ENCODE results near the gene PLCB4.
"Not testable (repeated sequence)": the region's sequence is repeated elsewhere in the genome, so short reads cannot be mapped to it uniquely, and the experiment has no call there.

Gene PLCB4

DNA sequence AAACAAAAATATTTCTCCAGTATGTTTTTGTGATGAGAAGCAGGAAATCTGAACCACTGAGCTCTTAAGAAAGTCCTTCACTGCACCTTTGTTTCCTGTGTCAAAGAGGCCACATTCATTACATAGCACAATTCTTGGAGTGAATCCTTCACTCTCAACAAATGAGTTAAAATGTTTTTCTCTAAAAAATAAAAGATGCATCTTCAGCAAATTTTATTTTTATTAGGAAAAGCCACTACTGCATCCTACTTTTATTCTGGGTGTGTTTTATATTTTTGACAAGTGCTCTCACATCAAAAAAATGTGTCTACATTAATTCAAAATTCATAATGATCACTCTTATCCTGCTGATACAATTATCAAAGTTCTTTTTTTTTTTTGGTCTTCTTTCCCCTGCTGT is 76.3 kb downstream of the PLCB4 start:
- FAIRE-seq = no peak

DNA sequence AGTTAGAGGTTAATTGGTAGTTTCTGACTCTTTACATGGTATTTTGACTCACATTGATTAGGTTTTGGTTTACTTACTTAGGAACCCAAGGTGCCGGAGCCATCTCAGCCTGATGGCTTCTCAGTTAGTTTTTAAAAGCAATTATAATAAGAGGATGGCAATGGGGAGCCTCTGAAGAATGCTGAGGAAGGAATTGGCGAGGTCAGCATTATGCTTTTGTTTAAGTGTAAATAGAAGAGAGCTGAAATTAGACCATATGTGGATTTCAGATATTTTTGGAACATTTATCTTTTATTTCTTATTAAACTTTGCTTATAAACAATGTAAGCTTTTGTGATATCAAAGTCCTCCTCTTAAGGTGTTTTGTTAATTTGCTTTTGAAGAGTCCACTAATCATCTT is 77.8 kb downstream of the PLCB4 start:
- FAIRE-seq = no peak

DNA sequence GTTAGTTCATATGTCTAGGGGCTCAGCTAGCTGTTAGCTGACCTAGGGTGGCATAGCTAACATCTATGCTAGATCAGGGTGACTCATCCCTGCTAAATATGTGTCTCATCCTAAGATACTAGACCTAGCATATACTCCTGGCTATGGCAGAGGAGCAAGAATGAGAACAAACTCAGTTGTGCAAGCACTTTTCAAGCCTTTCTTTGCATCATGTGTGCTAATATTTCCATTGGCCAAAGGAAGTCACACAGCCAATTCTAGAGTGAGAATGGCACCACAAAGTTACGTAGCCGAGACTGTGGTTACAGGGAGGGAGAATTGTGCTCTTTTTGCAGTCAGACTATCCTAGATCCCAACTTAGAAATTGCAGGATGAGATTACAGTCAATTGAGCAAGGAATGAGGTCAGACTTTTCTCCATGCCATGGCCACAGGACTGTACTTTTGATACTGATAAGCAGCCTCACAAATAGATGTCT is 78.7 kb downstream of the PLCB4 start:
- no peak for FAIRE-seq

DNA sequence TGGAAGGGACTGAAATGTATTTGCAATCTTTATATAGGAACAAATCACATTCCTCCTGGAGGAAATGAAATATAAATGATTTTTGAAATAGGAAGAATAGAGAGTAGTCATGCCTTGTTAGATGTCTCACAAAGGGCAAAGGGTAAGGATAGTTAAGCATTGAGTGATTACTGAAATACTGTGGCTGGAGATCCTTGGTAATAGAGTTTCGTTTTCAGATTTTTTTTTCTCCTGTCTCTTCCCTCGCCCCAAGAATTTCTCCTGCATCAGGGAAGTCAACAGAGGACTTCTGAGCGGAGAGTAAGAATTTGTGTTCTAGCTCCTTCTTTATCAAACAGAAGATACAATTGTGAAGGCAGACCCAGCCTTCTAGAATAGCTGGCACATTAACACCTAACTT is 79.4 kb downstream of the PLCB4 start:
- no peak for FAIRE-seq

DNA sequence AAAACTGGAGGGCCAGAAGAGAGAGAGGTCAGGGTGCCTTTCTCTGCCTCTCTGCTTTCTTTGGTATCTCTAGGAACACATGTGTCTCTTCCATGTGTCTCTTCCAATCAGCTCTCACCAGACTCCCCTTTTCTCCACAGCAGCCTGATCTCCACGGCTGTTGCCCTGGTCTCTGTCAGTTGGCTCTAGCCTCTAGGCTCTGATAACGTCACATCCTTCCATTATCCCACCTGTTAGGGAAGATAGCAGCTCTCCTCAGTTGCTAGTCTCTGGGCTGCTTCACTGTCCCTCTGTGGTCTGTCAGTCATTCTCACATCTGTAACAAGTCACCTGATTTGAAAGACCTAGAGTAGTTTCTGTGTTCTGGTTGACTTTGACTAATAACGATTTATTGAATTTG is 80.2 kb downstream of the PLCB4 start:
- no peak for FAIRE-seq

DNA sequence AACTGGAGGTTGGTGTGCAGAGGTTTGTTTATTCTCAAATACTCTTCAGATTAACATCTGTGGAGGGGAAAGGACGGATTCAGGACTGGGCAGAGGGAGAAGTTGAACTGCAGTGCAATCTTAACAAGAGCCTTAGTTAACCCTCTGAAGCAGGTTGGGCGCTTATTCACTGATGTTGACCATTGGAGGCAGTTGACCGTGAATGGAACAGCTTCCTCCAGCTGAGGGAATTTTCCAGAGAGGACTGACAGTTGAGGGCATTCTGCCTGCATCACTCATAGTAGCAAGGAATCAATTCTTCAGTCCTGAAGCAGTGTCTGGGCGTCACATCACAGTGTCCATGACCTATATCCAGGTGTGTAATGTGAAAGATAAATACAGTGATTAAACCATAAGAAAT is 80.9 kb downstream of the PLCB4 start:
- FAIRE-seq = no peak

DNA sequence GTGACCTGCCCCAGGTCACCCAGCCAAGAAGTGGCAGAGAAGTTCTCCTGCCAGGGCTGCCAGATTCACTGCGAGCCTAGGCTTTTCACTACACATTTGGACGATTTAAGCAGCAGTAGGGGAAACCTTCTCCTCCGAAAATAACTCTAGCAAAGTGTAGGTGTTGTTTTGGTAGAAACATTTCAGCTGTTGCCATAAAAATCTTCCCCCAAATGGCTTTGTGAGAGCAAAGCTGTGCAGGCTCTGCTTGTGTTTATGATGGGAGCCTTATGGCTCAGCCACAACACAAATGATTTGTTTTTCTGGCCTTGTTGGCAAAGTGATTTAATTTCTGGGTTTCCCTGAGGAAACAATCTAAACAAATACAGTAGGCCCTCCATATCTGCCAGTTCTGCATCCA is 81.8 kb downstream of the PLCB4 start:
- FAIRE-seq = no peak

DNA sequence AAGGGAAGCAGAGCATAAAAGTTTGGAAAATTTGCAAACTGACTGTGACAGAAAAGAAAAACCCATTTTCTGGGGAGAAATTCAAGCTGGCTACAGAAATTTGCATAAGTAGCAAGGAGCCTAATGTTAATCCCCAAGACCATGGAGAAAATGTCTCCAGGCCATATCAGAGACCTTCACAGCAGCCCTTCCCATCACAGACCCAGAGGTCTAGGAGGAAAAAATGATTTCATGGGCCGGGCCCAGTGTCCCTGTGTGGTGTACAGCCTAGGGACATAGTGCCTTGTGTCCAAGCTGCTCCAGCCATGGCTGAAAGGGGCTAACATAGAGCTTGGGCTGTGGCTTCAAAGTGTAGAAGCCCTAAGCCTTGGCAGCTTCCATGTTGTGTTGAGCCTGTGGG is 83.3 kb downstream of the PLCB4 start:
- FAIRE-seq = not testable (repeated sequence)

DNA sequence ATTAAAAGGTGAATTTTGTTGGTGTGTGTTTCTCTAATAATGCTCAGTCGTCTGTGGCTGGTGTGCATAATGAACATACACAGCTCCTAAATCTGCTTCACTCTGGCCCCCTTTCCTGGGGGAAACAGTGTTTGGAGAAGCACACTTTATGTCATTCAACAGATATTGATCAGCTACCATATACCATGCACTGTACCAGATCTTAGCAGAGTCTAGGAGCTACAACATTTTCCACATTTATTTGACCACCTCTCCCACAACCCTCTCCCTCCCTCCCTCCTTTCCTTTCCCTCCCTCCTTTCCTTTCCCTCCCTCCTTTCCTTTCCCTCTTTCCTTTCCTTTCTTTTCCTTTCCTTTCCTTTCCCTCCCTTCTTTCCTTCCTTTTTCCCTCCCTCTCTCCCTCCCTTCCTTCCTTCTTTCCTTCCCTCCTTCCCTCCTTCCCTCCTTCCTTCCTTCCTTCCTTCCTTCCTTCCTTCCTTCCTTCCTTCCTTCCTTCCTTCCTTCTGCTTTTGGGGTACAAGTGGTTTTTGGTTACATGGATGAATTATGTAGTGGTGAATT is 85.7 kb downstream of the PLCB4 start:
- no peak for FAIRE-seq

DNA sequence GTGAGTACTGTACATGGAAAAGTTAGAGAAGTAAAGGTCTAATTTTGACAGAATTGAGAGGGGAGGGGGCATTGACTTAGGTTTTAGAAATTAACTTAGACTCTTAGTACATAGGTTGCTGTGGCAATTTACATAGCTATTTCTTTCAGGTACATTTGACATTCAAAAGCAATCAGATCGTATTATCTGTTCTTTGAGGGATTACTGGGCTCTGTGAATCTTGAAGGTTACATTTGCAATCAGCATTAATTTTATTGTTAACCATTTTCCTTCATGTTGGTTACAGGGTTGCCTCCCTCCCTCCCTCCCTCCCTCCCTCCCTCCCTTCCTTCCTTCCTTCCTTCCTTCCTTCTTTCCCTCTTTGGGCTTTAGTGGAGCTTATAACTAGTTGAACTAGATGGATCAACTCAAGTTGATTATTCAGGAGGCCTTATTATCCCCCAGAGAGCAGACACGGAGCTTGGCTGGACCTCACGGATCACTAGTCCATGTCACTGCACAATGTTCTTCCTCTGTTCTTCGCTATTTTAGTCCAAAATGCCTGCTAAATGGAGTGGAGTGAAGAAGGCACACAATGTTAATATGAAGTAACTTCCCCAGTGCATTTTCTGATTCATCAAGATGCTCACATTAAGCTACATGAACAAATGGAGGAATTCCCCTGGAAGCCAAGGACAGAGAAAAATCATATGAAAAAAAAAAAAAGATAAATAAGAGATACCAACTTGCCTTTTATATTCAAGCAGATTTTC is 87.8 kb downstream of the PLCB4 start:
- no peak for FAIRE-seq

DNA sequence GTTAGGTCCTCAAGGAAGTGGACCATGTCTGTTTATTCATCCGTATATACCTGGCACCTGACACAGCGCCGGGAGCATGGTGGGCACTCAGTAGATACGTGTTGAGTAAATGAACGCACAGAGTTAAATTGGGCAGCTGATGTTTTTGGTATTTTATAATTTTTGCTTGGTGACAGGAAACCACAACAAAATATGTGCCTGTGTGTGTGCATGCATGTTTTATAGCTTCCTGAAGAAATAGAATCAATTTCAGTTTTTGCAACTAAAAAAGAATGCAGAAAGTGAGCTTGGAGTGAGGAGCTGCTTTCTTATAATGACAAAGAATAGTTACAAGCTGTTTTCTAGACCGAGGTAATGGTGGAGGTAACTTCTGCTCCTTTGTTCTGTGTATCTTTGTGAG is 91.4 kb downstream of the PLCB4 start:
- FAIRE-seq = no peak

DNA sequence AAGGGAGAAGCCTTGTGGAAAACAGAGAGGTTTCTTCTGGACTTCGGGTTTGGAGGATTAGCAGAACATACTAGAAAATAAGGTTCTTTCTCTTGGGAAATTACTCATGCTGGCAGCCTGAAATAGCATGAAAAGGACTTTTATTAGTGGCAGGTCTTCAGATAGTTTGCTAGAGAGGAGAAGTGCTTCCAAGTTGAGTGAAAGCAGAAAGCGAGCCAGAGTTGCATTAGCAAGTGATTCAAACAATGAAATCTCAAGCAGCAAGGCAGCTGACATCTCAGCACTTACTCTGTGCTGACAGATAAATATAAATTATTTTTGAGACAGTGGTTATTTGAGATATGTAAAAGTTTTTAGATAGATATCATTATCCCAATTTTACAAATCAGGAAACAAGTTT is 91.9 kb downstream of the PLCB4 start:
- no peak for FAIRE-seq

DNA sequence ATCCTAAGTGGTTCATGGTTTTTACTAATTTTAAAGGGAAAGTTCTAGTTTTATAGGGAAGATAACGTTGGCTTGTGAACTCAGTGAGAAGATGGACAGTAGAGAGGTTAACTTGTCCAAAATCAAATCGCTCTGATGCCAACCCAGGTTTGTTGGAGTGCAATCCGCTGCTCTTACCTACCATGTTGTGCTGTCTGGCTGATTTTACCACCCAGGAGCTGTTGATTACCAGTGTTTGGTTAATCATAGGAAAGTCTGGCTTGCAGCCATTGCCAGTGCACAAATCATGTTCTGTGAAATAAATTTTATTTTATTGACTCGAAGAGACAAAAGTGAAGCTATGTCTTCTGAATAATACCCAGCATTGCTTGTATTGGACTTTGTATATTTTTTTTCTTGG is 92.4 kb downstream of the PLCB4 start:
- FAIRE-seq = no peak

DNA sequence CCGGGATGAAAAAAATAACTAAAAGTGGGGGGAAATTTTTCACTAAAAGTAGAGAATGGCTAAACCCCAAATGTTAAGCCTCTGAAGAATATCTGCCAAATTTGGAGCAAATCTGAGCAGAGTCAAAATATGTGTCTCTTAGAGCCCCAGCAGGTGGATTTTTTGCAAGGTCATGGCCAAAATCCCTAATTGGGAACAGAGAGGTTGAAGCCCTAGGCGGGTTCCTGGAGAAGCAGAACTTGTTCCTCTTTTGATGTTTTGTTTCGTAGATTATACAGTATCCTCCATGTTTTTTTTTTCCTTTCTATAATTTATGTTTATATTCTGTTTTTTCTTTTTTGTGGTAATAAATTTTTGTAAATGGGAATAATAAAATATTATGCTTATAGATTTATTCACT is 94.4 kb downstream of the PLCB4 start:
- FAIRE-seq = no peak

DNA sequence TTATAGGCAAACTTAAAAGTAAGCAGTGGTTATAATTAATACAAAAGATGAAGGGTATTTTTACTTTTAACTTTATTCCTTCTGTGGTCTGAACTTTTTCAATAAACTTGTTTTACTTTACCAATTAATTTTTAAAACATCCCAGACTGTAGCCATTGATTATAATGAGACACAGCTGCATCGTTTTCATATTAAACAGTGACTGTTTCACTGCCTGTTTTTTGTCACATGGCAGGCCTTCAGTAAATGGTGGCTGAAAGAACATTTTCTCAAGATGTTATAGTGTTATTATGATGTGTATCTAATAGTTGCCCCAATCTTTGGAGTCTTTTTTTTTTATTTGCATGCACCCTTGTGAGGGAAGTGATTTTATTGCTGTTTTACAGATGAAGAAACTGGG is 95.1 kb downstream of the PLCB4 start:
- FAIRE-seq = no peak

DNA sequence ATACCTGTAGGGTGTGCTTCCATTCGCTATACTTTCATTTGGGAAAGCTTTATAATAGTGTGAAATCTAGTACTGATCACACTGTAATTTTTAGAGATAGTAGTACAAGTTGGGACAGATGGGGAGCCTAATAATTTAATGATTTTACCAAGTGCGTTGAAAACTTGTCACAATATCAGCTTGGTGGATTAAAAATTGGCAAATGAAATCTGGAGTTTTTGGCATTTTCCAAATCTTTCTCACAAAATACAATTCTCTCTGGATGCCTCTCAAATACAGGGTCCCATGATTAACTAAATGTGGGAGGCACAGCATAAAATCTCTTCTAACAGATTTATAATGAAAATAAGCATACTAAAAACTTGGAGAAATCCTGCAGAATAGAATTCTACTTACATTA is 96.4 kb downstream of the PLCB4 start:
- FAIRE-seq = no peak

DNA sequence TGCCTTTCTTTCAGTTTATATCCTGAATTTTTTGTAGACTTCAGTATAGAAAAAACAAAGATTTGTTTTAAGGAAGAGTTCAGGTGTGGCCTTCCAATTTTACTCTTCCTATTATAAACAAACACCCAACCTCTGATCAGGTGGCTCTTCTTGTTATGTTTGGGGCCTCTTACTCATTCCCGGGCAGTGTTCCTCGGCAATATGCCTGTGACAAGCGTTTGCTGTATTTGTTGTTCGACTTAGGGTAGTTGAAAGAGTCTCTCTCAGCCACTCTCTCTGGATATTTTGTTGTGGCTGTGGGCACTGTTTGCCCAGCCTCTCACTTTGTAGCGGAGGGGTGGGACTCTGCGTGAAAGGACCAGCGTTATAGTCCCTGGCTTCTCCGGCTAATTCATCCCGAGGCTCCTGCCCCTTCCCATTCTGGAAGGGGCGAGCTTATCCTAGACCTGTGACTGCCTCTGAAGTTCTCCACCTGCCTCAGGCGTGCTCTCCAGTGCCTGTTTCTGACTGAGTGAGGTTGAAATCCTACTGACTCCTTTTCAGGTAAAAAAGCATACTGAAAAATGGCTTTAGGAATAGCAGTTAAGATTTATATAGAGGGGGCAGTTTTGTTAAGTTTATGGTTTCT is 97.4 kb downstream of the PLCB4 start:
- FAIRE-seq = no peak

DNA sequence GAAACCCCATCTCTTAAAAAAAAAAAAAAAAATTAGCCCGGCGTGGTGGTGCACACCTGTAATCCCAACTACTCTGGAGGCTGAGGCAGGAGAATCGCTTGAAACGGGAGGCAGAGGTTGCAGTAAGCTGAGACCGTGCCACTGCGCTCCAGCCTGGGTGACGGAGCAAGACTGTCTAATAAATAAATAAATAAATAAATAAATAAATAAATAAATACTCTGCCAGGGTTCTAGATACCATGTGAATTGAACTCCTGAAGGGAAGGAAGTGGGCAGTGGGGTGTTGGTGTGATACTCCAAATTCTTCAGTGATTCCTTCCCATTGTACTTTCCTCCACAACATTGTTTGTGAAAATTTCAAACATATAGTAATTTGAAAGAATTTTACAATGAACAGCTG is 100.5 kb downstream of the PLCB4 start:
- no peak for FAIRE-seq

DNA sequence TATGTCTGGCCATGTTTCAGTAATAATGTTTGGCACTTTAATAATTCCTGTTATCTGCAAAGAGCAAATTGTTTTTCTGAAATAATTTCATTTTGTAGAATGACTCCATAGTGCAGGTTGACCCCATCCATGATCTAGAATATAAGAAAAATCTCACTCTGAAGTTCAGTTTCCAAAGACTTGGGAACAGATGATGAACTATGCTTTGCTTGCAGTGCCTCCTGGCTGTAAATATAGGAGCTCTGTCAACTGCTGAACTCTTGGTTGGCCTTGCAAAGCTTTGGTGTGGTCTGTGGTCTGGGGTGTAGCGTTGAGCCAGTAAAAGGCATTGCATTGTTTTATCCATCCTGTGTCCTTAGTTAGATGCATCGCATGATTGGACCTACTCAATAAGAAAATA is 104.0 kb downstream of the PLCB4 start:
- FAIRE-seq = no peak

DNA sequence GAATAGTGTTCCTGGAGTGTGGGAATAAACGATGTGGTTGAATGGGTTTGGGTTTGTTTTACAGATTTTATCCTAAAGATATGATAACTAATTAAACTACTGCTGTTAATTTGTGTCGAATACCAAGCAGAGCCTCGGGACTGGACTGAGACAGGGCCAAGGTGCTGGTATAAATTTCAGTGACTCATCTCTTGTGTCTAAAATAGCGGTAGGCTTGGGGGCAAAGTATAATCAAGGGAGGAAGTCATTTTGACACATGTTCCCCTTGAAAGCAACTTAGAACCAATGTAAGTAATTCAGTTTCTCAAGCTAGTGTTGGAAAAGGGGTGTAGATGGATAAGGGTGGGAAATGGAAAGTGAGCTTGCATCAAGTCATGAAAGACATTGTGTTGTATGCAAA is 108.4 kb downstream of the PLCB4 start:
- no peak for FAIRE-seq

DNA sequence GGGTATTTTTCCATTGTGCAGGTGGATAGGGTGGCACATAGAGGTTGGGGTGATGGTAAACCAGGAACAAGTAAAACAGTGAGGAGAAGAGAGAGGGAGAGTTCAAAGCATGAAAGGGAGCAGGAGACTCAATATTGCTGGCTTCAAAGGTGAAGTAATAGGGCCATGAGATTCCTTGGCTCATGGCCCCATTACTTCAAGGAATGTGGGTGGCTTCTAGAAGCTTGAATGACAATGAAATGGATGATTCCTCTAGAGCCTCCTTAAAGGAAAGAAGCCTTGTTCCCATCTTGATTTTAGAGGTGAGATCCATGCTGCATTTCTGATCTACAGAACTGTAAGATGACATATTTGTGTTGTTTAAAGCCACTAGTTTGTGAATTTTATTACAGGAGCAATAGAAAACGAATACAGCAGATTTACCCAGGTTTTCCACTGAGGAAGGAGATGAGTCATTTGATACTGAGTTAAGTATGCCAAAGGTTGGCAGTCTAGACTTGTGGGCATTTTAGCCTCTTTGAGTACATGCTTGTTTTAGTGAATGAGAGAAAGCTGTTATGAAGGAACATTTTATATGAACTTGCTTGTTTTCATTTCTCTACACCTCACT is 110.4 kb downstream of the PLCB4 start:
- FAIRE-seq = no peak

DNA sequence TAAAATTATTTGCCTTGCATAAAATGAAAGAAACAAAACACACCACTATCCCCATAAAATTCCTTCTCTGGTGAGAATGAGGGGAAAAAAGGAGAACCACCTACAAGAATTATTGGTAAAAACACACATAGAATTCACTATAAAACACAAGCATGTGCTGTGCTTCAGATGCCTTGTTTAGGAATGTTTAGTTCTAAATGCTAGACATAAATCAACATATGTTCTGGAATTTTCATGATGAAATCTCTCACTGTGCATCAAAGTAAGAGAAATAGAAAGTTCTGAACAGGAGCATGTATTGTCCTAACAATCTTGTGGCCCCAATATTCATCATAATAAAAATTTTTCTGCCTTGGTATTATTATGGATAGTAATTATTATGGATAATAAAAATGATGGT is 111.0 kb downstream of the PLCB4 start:
- no peak for FAIRE-seq

DNA sequence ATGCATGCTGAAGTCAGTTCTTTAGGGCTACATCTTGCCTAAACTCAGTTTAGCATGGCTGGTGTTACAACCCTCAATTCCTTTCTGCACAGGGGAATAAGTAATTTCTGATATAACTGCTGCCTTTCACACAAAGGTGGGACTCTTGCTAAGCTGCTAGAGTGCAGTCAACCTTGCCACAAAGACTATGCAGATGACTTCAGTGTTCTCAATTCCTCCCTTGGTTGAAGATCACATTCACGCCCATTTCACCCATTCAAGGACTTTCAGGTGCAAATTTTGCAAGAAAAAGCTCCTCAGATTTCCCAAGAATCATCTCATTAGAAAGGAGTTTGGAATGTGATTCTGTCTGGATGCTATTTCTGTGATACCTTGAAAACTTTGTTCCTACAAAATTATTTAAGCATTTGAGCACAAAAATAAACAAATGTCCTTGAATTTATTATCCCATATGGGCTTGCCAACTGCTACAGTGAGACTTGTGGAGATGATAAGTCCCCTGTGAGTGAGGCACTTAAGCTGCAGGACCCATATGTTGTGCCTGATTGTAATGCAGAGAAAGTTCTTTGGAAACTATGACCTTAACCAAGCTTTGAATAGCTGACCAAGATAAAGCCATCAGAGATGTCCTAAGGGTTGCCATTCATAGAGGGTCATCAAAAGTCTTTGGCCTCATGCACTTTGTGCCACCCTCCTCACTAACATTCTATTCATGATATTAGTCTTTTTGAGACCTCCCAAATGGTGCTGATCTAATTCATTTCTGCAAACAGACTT is 111.8 kb downstream of the PLCB4 start:
- no peak for FAIRE-seq
